ENCODE measurements around the gene UBE2H. TPM values are rescaled to one million over a fixed set of nuclear protein-coding genes. Genes with fewer than 3 reads are reported as not detected.

UBE2H gene
- total RNA-seq, 1 experiment from 2014 or later: 33.7 TPM

DNA sequence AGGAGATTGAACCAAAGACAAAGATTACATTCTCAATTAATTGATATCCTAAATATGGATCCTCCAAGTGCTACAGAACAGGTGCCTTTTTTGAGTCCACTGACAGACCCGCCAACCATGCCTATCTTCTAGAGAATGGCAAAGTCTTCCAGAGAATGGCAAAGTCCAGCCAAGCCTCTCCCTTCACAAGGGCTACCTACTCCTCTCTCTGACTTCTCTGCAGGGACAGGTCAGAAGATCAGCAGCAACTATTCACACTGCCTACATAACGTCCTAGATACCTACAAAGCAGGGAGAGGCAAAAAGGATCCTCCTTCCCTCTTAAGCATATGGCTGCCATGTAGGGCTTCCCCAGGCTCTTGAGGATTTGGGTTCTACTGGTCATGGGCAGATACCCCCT is 12.4 kb downstream of the UBE2H start:
- Histone ChIP-seq H3K4me3 (ENCODE audit: insufficient read depth, low read depth, low read length) (no peak overlapping the region), H3K36me3 (replicated peaks; ENCODE audit: control insufficient read depth, insufficient read depth, low read length) (no peaks in the 10 kb centered on the region; the same call in none of the 2 replicates), H3K27me3 (ENCODE audit: control insufficient read depth, insufficient read depth, low read length) (no peaks in the 10 kb centered on the region)
- no peak for DNase-seq

GRCh38 chr7:129939881-129940280 is 12.9 kb downstream of the UBE2H start:
- DNase-seq: no peak
- Histone ChIP-seq H3K36me3 (replicated peaks; ENCODE audit: control insufficient read depth, insufficient read depth, low read length) (no peaks in the 10 kb centered on the region; the same call in none of the 2 replicates), H3K27me3 (ENCODE audit: control insufficient read depth, insufficient read depth, low read length) (no peaks in the 10 kb centered on the region), H3K4me3 (ENCODE audit: insufficient read depth, low read depth, low read length) (no peak overlapping the region)

DNA sequence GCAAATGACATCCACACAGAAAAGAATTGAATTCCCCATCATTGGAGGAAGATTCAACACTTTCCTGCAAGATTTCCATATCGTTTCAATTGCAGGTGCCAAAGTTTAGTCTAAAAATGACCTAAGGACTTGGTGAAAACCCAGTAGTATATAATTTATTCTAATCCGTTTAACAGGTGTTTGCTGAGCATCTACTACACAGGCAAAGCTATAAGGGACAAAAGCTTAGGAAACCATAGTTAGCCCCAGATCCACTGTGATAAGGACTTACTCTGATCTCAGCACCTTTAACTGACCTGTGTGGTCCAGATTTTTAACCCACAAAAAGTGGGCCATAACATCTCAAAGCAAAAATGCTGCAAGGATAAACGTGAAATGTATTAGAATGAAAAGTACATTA is 19.1 kb downstream of the UBE2H start:
- Histone ChIP-seq H3K27me3 (ENCODE audit: control insufficient read depth, insufficient read depth, low read length) (no peaks in the 10 kb centered on the region), H3K36me3 (replicated peaks; ENCODE audit: control insufficient read depth, insufficient read depth, low read length) (no peaks in the 10 kb centered on the region; the same call in 1 of the 2 replicates), H3K4me3 (ENCODE audit: insufficient read depth, low read depth, low read length) (no peak overlapping the region)
- no peak for DNase-seq

DNA sequence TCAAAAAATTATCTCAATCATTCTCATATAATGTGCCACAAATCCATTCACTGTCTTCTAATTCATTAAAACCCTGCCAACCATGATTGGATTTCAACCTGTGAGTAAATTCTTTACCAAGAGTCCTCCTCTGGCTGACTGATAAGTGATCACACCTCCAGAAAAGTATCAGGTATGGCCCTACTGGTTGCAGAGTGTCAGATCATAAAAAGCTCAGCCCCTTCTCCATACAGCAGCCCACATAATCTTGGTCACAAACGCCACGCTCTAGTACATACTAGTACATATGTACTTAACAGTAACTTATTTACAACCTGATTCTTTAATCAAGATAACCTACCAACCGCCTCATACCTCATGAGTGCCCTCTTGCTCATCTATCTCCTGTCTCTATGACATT is 26.1 kb downstream of the UBE2H start:
- no peaks in the 10 kb centered on the region for H3K27me3 ChIP-seq (ENCODE audit: control insufficient read depth, insufficient read depth, low read length)
- no peaks in the 10 kb centered on the region for H3K36me3 ChIP-seq (replicated peaks; ENCODE audit: control insufficient read depth, insufficient read depth, low read length)
- DNase-seq: no peak
- no peak overlapping the region for H3K4me3 ChIP-seq (ENCODE audit: insufficient read depth, low read depth, low read length)

- Histone ChIP-seq H3K27me3 (ENCODE audit: control insufficient read depth, insufficient read depth, low read length) (no peaks in the 10 kb centered on the region), H3K36me3 (replicated peaks; ENCODE audit: control insufficient read depth, insufficient read depth, low read length) (no peaks in the 10 kb centered on the region), H3K4me3 (ENCODE audit: insufficient read depth, low read depth, low read length) (no peak overlapping the region)
- DNase-seq: no peak
Observed at GRCh38 chr7:129925416-129926002, 27.3 kb downstream of the UBE2H start.

DNA sequence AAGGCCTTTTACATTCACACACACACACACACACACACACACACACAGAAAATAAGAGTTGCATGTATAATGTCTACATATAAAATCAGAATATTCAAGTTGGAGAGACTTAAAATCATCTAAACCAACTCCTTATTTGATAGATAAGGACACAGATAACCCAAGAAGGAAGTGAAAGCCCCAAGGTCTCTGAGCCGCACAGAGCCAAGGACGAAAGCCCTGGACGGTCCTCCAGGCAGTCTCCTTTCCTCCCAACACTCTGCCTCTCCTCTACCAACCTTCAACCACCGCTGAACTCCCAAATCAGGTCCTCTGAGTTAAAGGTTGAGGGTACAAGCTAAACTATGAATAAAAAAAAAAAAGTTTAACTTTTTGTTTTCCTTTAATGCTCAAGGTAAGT is 28.2 kb downstream of the UBE2H start:
- Histone ChIP-seq H3K36me3 (replicated peaks; ENCODE audit: control insufficient read depth, insufficient read depth, low read length) (no peaks in the 10 kb centered on the region), H3K4me3 (ENCODE audit: insufficient read depth, low read depth, low read length) (no peak overlapping the region), H3K27me3 (ENCODE audit: control insufficient read depth, insufficient read depth, low read length) (no peaks in the 10 kb centered on the region)
- no peak for DNase-seq

- H3K27me3 ChIP-seq (ENCODE audit: control insufficient read depth, insufficient read depth, low read length): no peaks in the 10 kb centered on the region
- H3K36me3 ChIP-seq (replicated peaks; ENCODE audit: control insufficient read depth, insufficient read depth, low read length): no peaks in the 10 kb centered on the region
- DNase-seq: no peak
- no peak overlapping the region for H3K4me3 ChIP-seq (ENCODE audit: insufficient read depth, low read depth, low read length)
Observed at GRCh38 chr7:129923709-129924108, 29.1 kb downstream of the UBE2H start.

DNA sequence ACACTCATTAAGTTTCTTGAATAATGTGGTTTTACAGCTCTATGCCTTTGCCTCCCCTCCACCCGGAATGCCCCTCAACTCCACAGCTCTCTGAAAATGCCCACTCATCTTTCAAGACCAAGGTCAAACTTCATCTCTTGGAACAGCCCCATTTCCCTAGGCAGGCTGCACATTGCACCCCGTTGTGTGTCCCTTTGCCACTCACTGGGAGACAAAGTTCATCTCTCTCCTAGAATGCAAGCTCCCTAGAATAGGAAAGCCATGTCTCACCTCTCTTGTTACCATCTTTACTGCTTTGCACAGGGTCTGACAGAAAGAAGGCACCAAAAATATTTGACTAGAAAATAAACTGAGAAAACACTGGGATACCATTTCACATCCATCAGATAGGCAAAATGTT is 33.3 kb downstream of the UBE2H start:
- H3K27me3 ChIP-seq (ENCODE audit: control insufficient read depth, insufficient read depth, low read length): no peaks in the 10 kb centered on the region
- H3K4me3 ChIP-seq (ENCODE audit: insufficient read depth, low read depth, low read length): no peak overlapping the region
- H3K36me3 ChIP-seq (replicated peaks; ENCODE audit: control insufficient read depth, insufficient read depth, low read length): no peaks in the 10 kb centered on the region
- no peak for DNase-seq

- no peak for DNase-seq
- H3K27me3 ChIP-seq (ENCODE audit: control insufficient read depth, insufficient read depth, low read length): no peaks in the 10 kb centered on the region
- no peak overlapping the region for H3K4me3 ChIP-seq (ENCODE audit: insufficient read depth, low read depth, low read length)
- H3K36me3 ChIP-seq (replicated peaks; ENCODE audit: control insufficient read depth, insufficient read depth, low read length): no peaks in the 10 kb centered on the region
Observed at GRCh38 chr7:129918922-129919321, 33.8 kb downstream of the UBE2H start.

GRCh38 chr7:129917934-129918333 is 34.8 kb downstream of the UBE2H start:
- H3K4me3 ChIP-seq (ENCODE audit: insufficient read depth, low read depth, low read length): no peak overlapping the region
- H3K36me3 ChIP-seq (replicated peaks; ENCODE audit: control insufficient read depth, insufficient read depth, low read length): no peaks in the 10 kb centered on the region
- DNase-seq: no peak
- H3K27me3 ChIP-seq (ENCODE audit: control insufficient read depth, insufficient read depth, low read length): no peaks in the 10 kb centered on the region

DNA sequence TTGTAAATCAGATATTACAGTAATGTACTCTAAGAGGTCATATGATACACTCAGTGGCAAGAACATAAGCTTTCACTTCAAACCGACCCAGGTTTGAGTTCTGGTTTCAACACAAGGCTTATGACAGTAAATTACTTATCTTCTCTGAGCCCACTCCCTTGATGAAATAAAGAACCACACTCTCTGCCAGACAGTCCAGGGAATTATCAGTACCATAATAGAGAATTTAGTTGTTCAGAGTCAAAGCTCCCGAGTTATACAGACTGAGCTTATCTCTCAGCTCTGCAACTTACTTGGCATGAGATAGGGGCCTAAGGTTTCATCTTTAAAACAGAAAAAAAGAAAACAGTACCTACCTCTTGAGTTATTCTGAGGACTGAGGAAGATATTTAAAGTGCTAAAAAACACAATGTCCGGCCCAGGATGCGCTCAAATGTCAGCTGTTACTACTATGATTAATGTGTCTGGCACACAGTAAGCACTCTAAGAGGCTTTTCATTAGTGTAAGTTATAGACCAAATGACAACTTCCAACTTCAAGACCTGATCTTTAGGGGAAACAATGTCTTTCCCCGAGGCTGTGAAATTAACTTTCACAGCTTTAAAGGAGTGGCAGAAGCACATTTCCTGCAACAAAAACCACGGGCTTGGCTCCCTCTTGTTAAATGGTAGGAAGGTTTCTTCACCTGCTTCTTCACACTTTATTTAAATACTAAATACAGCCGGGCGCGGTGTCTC is 38.1 kb downstream of the UBE2H start:
- H3K27me3 ChIP-seq (ENCODE audit: control insufficient read depth, insufficient read depth, low read length): no peaks in the 10 kb centered on the region
- no peak overlapping the region for H3K4me3 ChIP-seq (ENCODE audit: insufficient read depth, low read depth, low read length)
- DNase-seq: no peak
- no peaks in the 10 kb centered on the region for H3K36me3 ChIP-seq (replicated peaks; ENCODE audit: control insufficient read depth, insufficient read depth, low read length)

GRCh38 chr7:129913428-129913827 is 39.3 kb downstream of the UBE2H start:
- Histone ChIP-seq H3K36me3 (replicated peaks; ENCODE audit: control insufficient read depth, insufficient read depth, low read length) (no peaks in the 10 kb centered on the region), H3K27me3 (ENCODE audit: control insufficient read depth, insufficient read depth, low read length) (no peaks in the 10 kb centered on the region), H3K4me3 (ENCODE audit: insufficient read depth, low read depth, low read length) (no peak overlapping the region)
- no peak for DNase-seq

- no peak for DNase-seq
- Histone ChIP-seq H3K4me3 (ENCODE audit: insufficient read depth, low read depth, low read length) (no peak overlapping the region), H3K36me3 (replicated peaks; ENCODE audit: control insufficient read depth, insufficient read depth, low read length) (no peaks in the 10 kb centered on the region)
Observed at GRCh38 chr7:129911790-129912189, 41.0 kb downstream of the UBE2H start.

DNA sequence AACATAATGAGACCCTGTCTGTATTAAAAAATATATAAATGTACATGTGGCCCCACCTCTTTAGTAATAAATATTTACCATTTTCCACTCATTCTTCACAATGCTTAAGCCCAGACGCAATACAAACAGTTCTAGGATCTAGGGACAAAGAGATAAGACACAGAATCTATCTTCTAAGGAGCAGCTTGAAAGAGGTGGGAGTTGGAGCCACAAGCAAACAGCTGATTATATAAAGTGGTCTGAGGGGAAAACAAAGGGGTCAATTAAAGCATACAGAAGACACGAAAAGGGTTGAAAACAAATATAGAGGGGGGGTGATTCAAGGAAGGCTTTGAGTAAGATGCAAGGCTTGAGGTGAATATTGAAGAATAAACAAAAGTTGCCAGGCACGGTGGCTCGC is 43.1 kb downstream of the UBE2H start:
- Histone ChIP-seq H3K4me3 (ENCODE audit: insufficient read depth, low read depth, low read length) (no peak overlapping the region), H3K36me3 (replicated peaks; ENCODE audit: control insufficient read depth, insufficient read depth, low read length) (no peaks in the 10 kb centered on the region), H3K27me3 (ENCODE audit: control insufficient read depth, insufficient read depth, low read length) (no peaks in the 10 kb centered on the region)
- DNase-seq: no peak

More at GRCh38 chr7:129911790-129912189, 41.0 kb downstream of the UBE2H start:
- H3K27me3 ChIP-seq (ENCODE audit: control insufficient read depth, insufficient read depth, low read length): no peaks in the 10 kb centered on the region

DNA sequence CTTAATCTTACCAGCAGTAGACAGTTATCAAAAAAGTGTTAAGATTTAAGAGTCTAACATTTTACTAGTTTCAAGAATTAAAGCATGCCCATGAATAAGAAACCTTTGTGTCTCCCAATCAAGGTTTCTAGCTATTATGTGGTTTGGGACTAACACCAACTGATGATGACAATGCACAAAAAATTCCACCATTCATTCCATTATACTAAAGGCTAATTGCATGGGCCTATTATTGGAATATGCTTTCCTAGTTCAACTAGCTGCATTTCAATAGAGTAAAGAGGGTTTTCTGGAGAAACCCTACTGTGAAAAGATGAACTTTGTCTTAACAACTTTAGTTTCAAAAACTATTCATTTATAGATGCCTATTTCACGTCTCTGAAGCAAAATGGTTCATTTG is 44.6 kb downstream of the UBE2H start:
- Histone ChIP-seq H3K4me3 (ENCODE audit: insufficient read depth, low read depth, low read length) (no peak overlapping the region), H3K27me3 (ENCODE audit: control insufficient read depth, insufficient read depth, low read length) (no peaks in the 10 kb centered on the region), H3K36me3 (replicated peaks; ENCODE audit: control insufficient read depth, insufficient read depth, low read length) (no peaks in the 10 kb centered on the region)
- DNase-seq: no peak
